H1 (cell line): ENCODE results near the gene HOXC5. TPM values are rescaled to one million over a fixed set of nuclear protein-coding genes. Genes with fewer than 3 reads are reported as not detected.

Experiments used
- CTCF ChIA-PET: fragments of 300-600 bp; sonication (Branson Sonifier 250); formaldehyde crosslinking; loops from one replicate; lab custom pipeline; 2021; ENCODE audit not compliant: partially characterized antibody; lab: Charles Lee
- POLR2A ChIA-PET: fragments of 300-600 bp; sonication (Branson Sonifier 250); formaldehyde crosslinking; loops from one replicate; lab custom pipeline; 2021; ENCODE audit warnings: inconsistent platforms; ENCODE audit not compliant: partially characterized antibody; lab: Charles Lee
- DNase-seq, 2 experiments: peaks; one replicate each; pipeline versions ENCODE4 v3.0.0 to v3.0.0-alpha.2; 2010 to 2022; ENCODE audit warnings: low spot score in 2 of 2, low read depth in 1 of 2, mixed read lengths in 1 of 2
- FAIRE-seq: peaks from 2 replicates; lab custom pipeline; 2011; peaks lifted over from hg19 to GRCh38; lab: Jason Lieb, UNC
- H2AFZ ChIP-seq: 2 replicates; pipeline ENCODE4 v1.8.1; 2012; ENCODE audit warnings: low read length, inconsistent platforms
- H2AK5ac ChIP-seq: 2 replicates; pipeline ENCODE4 v1.6.1; 2013; ENCODE audit warnings: low read depth, low read length
- H2BK120ac ChIP-seq: replicated peaks from 2 replicates; pipeline ENCODE3; 2013; ENCODE audit warnings: low read depth, low read length, inconsistent platforms
- H2BK12ac ChIP-seq: 2 replicates; pipeline ENCODE4 v1.6.1; 2013; ENCODE audit warnings: low read depth, low read length
- H2BK15ac ChIP-seq: 2 replicates; pipeline ENCODE4 v1.6.1; 2013; ENCODE audit warnings: low read length
- H2BK20ac ChIP-seq: 2 replicates; pipeline ENCODE4 v1.6.1; 2013; ENCODE audit warnings: low read length
- H2BK5ac ChIP-seq: 2 replicates; pipeline ENCODE4 v1.6.1; 2013; ENCODE audit warnings: low read depth, low read length
- H3K14ac ChIP-seq: 2 replicates; pipeline ENCODE4 v1.6.1; 2013; ENCODE audit warnings: inconsistent platforms; ENCODE audit not compliant: insufficient read length
- H3K18ac ChIP-seq: 2 replicates; pipeline ENCODE4 v1.6.1; 2013; ENCODE audit warnings: low read length; ENCODE audit errors: extremely low read depth
- H3K23ac ChIP-seq: 2 replicates; pipeline ENCODE4 v1.6.1; 2013; ENCODE audit warnings: inconsistent platforms; ENCODE audit not compliant: insufficient read length
- H3K23me2 ChIP-seq: 2 replicates; pipeline ENCODE4 v1.6.1; 2013; ENCODE audit warnings: low read depth, low read length
- H3K27ac ChIP-seq: 2 replicates; pipeline ENCODE4 v1.6.1; 2011; ENCODE audit warnings: low read depth, low read length, inconsistent platforms
- H3K27me3 ChIP-seq, 4 experiments: replicated peaks in 1 of 4; 1 replicate in 1 of 4; 2 replicates in 3 of 4; pipeline versions ENCODE4 v1.6.1 to v1.8.1; 2011 to 2013; ENCODE audit warnings: low read length in 3 of 4, mild to moderate bottlenecking in 3 of 4, inconsistent platforms in 2 of 4, mixed read lengths in 2 of 4, moderate library complexity in 1 of 4; ENCODE audit not compliant: control insufficient read depth in 3 of 4, insufficient read depth in 3 of 4; ENCODE audit errors: extremely low read depth in 1 of 4
- H3K36me3 ChIP-seq, 4 experiments: 2 replicates each; pipeline versions ENCODE4 v1.6.1 to v1.8.1; 2011 to 2013; ENCODE audit warnings: mild to moderate bottlenecking in 4 of 4, low read length in 3 of 4, moderate library complexity in 2 of 4, control low read depth in 1 of 4, inconsistent platforms in 1 of 4; ENCODE audit not compliant: insufficient read depth in 4 of 4, control insufficient read depth in 2 of 4
- H3K4ac ChIP-seq: replicated peaks from 2 replicates; pipeline ENCODE3; 2013; ENCODE audit warnings: low read length, low read depth, mixed read lengths, inconsistent platforms; ENCODE audit not compliant: insufficient read length
- H3K4me1 ChIP-seq, 4 experiments: replicated peaks in 1 of 4; 1 replicate in 1 of 4; 2 replicates in 3 of 4; pipeline versions ENCODE4 v1.6.1 to v1.8.1; 2011 to 2013; ENCODE audit warnings: low read length in 3 of 4, inconsistent platforms in 2 of 4, mixed read lengths in 1 of 4; ENCODE audit not compliant: insufficient read depth in 4 of 4, control insufficient read depth in 3 of 4
- H3K4me2 ChIP-seq, 2 experiments: 2 replicates each; pipeline versions ENCODE4 v1.6.1 to v1.8.1; 2011 to 2013; ENCODE audit warnings: low read depth in 2 of 2, low read length in 2 of 2, control low read depth in 1 of 2, inconsistent platforms in 1 of 2, mild to moderate bottlenecking in 1 of 2; ENCODE audit not compliant: insufficient read depth in 1 of 2
- H3K4me3 ChIP-seq, 4 experiments: fragments of 200-600, 300-600 bp in 1 of 4; sonication (generic), shearing (Covaris generic), sonication (Bioruptor Twin) in 1 of 4; 2 replicates each; pipeline versions ENCODE4 v1.5.1 to v1.8.1; 2011 to 2016; ENCODE audit warnings: low read length in 4 of 4, low read depth in 3 of 4, control low read depth in 2 of 4, inconsistent platforms in 2 of 4, mild to moderate bottlenecking in 2 of 4, mixed read lengths in 1 of 4, moderate library complexity in 1 of 4; ENCODE audit not compliant: insufficient read depth in 2 of 4; ENCODE audit errors: extremely low read depth in 1 of 4
- H3K56ac ChIP-seq: replicated peaks from 2 replicates; pipeline ENCODE3; 2013; ENCODE audit warnings: low read depth, mild to moderate bottlenecking, mixed read lengths, low read length, inconsistent platforms; ENCODE audit not compliant: insufficient read length
- H3K79me1 ChIP-seq: 2 replicates; pipeline ENCODE4 v1.6.1; 2013; ENCODE audit warnings: low read depth, low read length, control low read depth
- H3K79me2 ChIP-seq, 2 experiments: 2 replicates each; pipeline versions ENCODE4 v1.6.1 to v1.8.1; 2012 to 2013; ENCODE audit warnings: low read length in 2 of 2, mild to moderate bottlenecking in 2 of 2, inconsistent platforms in 1 of 2; ENCODE audit not compliant: insufficient read depth in 2 of 2, control insufficient read depth in 1 of 2
- H3K9ac ChIP-seq, 4 experiments: replicated peaks in 1 of 4; 1 replicate in 1 of 4; 2 replicates in 3 of 4; pipeline versions ENCODE4 v1.6.1 to v1.8.1; 2011 to 2013; ENCODE audit warnings: low read depth in 3 of 4, low read length in 3 of 4, control low read depth in 2 of 4, mild to moderate bottlenecking in 2 of 4, moderate library complexity in 2 of 4, inconsistent platforms in 1 of 4; ENCODE audit errors: extremely low read depth in 1 of 4
- H3K9me3 ChIP-seq, 2 experiments: 2 replicates each; pipeline versions ENCODE4 v1.6.1 to v1.8.1; 2012 to 2013; ENCODE audit warnings: mild to moderate bottlenecking in 2 of 2, moderate library complexity in 2 of 2, control low read depth in 1 of 2, inconsistent platforms in 1 of 2, low read depth in 1 of 2, low read length in 1 of 2, mixed read lengths in 1 of 2; ENCODE audit not compliant: insufficient read depth in 2 of 2
- H4K20me1 ChIP-seq, 2 experiments: replicated peaks in 1 of 2; 2 replicates each; pipeline versions ENCODE3 to v1.8.1; 2011 to 2013; ENCODE audit warnings: inconsistent platforms in 2 of 2, low read length in 2 of 2, mild to moderate bottlenecking in 1 of 2; ENCODE audit not compliant: insufficient read depth in 2 of 2, control insufficient read depth in 1 of 2
- H4K5ac ChIP-seq: 2 replicates; pipeline ENCODE4 v1.6.1; 2013; ENCODE audit warnings: low read length, low read depth, mixed read lengths, inconsistent platforms; ENCODE audit not compliant: insufficient read length
- H4K8ac ChIP-seq: 2 replicates; pipeline ENCODE4 v1.8.0; 2013; ENCODE audit warnings: mild to moderate bottlenecking, moderate library complexity, low read length, inconsistent platforms; ENCODE audit not compliant: insufficient read depth; ENCODE audit errors: extremely low read depth
- H4K91ac ChIP-seq: replicated peaks from 2 replicates; pipeline ENCODE3; 2013; ENCODE audit warnings: low read length, mixed read lengths, inconsistent platforms; ENCODE audit not compliant: insufficient read length
- ASH2L ChIP-seq: fragments of 200-600, 300-600 bp; sonication (generic); IDR thresholded peaks from one replicate; pipeline ENCODE4 v1.7.1; 2017; ENCODE audit warnings: low read length
- BCL11A ChIP-seq, 2 experiments: IDR thresholded peaks; one replicate each; pipeline ENCODE4 v1.6.1; 2011; ENCODE audit warnings: low read depth in 2 of 2, low read length in 2 of 2, mild to moderate bottlenecking in 2 of 2
- CBX8 ChIP-seq: fragments of 300-800, 300-1000 bp; sonication (generic); IDR thresholded peaks from 2 replicates; pipeline ENCODE4 v1.7.1; 2016; ENCODE audit warnings: low read depth, low read length, borderline replicate concordance
- CTBP2 ChIP-seq: IDR thresholded peaks from 2 replicates; pipeline ENCODE4 v1.7.0; 2011; ENCODE audit warnings: borderline replicate concordance, mild to moderate bottlenecking, moderate library complexity, mixed read lengths, low read length; ENCODE audit not compliant: insufficient read depth, insufficient read length
- POLR2AphosphoS5 ChIP-seq: IDR thresholded peaks from 2 replicates; pipeline ENCODE4 v1.6.1; 2011; ENCODE audit warnings: low read depth, low read length
- WGBS, 2 experiments: shearing (Covaris generic) in 1 of 2; methylation state at CpG; one replicate each; pipeline versions ENCODE4 v1.1.6 to v1.1.7; 2013 to 2015; ENCODE audit warnings: low lambda C conversion rate in 2 of 2, mixed read lengths in 2 of 2, inconsistent platforms in 1 of 2, low coverage in 1 of 2, missing lambda C conversion rate in 1 of 2; ENCODE audit not compliant: insufficient replicate concordance in 2 of 2, insufficient coverage in 1 of 2, insufficient read length in 1 of 2; ENCODE audit errors: extremely low coverage in 1 of 2, missing lambda C conversion rate in 1 of 2; 5-methylcytosine and 5-hydroxymethylcytosine counted together
- polyA plus RNA-seq, 7 experiments: library from polyadenylated mRNA; depleted of rRNA in 3 of 7; stranded (reverse) in 5 of 7; unstranded in 2 of 7; fragments of >200 nt in 5 of 7; fragments of 200-250 nt in 2 of 7; gene quantifications; 1 replicate in 5 of 7; 2 replicates in 1 of 7; 4 replicates in 1 of 7; pipeline versions ENCODE4 v1.2.1 to v1.2.3, GENCODE V29; 2011 to 2013; ENCODE audit warnings: missing spikeins in 2 of 7, mixed read lengths in 2 of 7
- total RNA-seq: library from RNA; stranded (reverse); fragmentation: NEBNext Ultra II Directional; extraction: Animal tissue kit (Norgen Biotek cat#: 25700); gene quantifications from 2 replicates; pipeline ENCODE4 v1.2.1, GENCODE V29; 2021

The HOXC5 gene
- total and polyA plus RNA-seq, 2 of the 8 experiments (the other 6 are each of a cell fraction or from before 2014, with no cell fraction given): not detected

GRCh38 chr12:54050482-54050810 lies 17.6 kb downstream of the HOXC5 start:
- H2BK15ac ChIP-seq: no peak overlapping the region
- H3K23me2 ChIP-seq: peaks cover 3% of the 10 kb centered on the region
- H3K79me2 ChIP-seq: no peaks in the 10 kb centered on the region
- CTCF ChIA-PET: interaction anchor here (0.7 to 4.9 kb wide), 16 partner anchors 9 to 168 kb away, joined by 3 to 34 read pairs (median 4); partner anchors contain the start of genes HOXC10, HOXC5 and HOXC8
- H2BK12ac ChIP-seq: no peak overlapping the region
- no peak overlapping the region for H2BK5ac ChIP-seq
- no peak overlapping the region for H3K14ac ChIP-seq
- TF ChIP-seq POLR2AphosphoS5 (no peak), CBX8 (0 out of 2 replicates have a peak, but pooled peaks have one; percentile 84), ASH2L (no peak), BCL11A (IDR thresholded peaks at IDR 0.05; ENCODE audit: low read depth in 2 of 2, low read length in 2 of 2) (no peak), CTBP2 (no peak)
- H4K20me1 ChIP-seq: peaks cover 20 to 23% of the 10 kb centered on the region in 2 experiments
- no peak overlapping the region for H2BK120ac ChIP-seq
- H3K4ac ChIP-seq: no peak overlapping the region
- no peak overlapping the region for H3K4me3 ChIP-seq
- peaks cover 96 to 100% (median 99%) of the 10 kb centered on the region in 4 experiments for H3K27me3 ChIP-seq
- no peak overlapping the region for H3K18ac ChIP-seq
- H4K5ac ChIP-seq: no peak overlapping the region
- WGBS, 2 experiments: 3% methylated on average over 2 of the region's 2 CpGs; no CpG with 5 or more reads in 1 of the 2 experiments
- no peaks in the 10 kb centered on the region for H3K79me1 ChIP-seq
- POLR2A ChIA-PET: interaction anchor here (0.7 to 1.2 kb wide), 2 partner anchors 24 to 36 kb away, joined by 3 read pairs; no protein-coding TSS in a partner anchor
- no peak overlapping the region for H2AK5ac ChIP-seq
- no peak overlapping the region for H4K91ac ChIP-seq
- H3K9ac ChIP-seq: no peak overlapping the region
- no peak overlapping the region for H3K4me2 ChIP-seq
- FAIRE-seq (no peak), DNase-seq (no peak)
- no peak overlapping the region for H3K56ac ChIP-seq
- no peak overlapping the region for H4K8ac ChIP-seq
- H3K23ac ChIP-seq: no peak overlapping the region
- peaks cover 0 to 22% (median 5%) of the 10 kb centered on the region in 4 experiments; a peak in 6 of 7 replicates for H3K4me1 ChIP-seq
- H3K27ac ChIP-seq: no peak overlapping the region
- no peaks in the 10 kb centered on the region for H3K9me3 ChIP-seq
- no peak overlapping the region for H2AFZ ChIP-seq
- H3K36me3 ChIP-seq: peaks cover 0 to 9% (median 0%) of the 10 kb centered on the region in 4 experiments; a peak in 1 of 8 replicates
- H2BK20ac ChIP-seq: no peak overlapping the region
